ENCODE results near the gene PHF13. TPM values are rescaled to one million over a fixed set of nuclear protein-coding genes. Genes with fewer than 3 reads are reported as not detected.
A peak's percentile ranks its signal among the peaks of the same experiment; 100 is the strongest.
"Not testable (repeated sequence)": the region's sequence is repeated elsewhere in the genome, so short reads cannot be mapped to it uniquely, and the experiment has no call there.

PHF13 gene
- polyA plus RNA-seq, 1 donor = 15.1 TPM

DNA sequence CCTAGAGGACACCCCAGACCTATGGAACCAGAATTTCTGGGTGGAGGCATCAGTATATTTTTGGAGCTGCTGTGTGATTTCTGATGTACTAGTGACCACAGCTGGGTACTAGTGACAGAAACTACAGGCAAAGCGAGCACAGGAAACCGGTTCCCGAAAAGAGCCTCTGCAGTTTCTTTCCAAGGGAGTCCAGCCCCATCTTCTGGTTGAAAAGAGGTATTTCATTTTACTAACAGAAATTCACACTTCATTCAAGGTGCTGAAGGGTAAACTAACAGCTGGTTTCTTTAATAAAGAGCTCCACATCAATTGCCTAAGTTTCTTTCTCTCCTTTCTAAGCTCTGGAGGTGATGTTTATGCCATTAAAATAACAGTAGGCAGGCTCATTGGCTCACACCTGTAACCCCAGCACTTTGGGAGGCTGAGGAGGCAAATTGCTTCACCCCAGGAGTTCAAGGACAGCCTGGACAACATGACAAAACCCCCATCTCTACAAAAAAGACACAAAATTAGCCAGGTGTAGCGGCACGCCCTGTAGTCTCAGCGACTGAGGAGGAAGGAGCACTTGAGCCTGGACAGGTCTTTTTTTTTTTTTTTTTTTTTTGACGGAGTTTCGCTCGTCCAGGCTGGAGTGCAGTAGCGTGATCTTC is 33.1 kb downstream of the PHF13 start:
- H3K27ac ChIP-seq (ENCODE audit: low read length) = no peak overlapping the region
- DNase-seq = peak in 1 of 2 donors; percentile 19
- H3K9me3 ChIP-seq (ENCODE audit: control insufficient read depth, low read depth, low read length) = no peaks in the 10 kb centered on the region
- no peak overlapping the region for H3K4me3 ChIP-seq (ENCODE audit: low read length)
- no peaks in the 10 kb centered on the region for H3K4me1 ChIP-seq (ENCODE audit: control insufficient read depth, insufficient read depth, low read length)
- H3K27me3 ChIP-seq (ENCODE audit: control insufficient read depth, insufficient read depth, low read length) = no peaks in the 10 kb centered on the region
- no CpG with 5 or more reads among the region's 10 CpGs for WGBS (ENCODE audit: insufficient coverage, low lambda C conversion rate)
- H3K36me3 ChIP-seq (ENCODE audit: control insufficient read depth, insufficient read depth, low read length) = peaks cover 53% of the 10 kb centered on the region

DNA sequence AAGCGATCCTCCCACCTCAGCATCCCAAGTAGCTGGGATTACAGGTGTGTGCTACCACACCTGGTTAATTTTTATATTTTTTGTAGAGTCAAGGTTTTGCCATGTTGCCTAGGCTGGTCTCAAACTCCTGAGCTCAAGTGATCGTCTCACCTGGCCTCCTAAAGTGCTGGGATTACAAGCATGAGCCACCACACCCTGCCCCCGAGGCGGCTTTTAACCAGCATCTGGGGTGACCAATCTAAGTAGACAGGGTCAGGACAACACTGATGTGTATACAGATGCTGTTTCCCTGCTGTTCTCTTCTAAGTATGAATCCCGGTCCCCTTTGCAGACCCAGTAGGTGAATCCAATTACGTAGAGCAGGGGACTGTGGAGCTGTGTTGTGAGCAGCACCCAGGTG is 35.0 kb downstream of the PHF13 start:
- Histone ChIP-seq H3K36me3 (ENCODE audit: control insufficient read depth, insufficient read depth, low read length) (peaks cover 54% of the 10 kb centered on the region), H3K4me1 (ENCODE audit: control insufficient read depth, insufficient read depth, low read length) (no peaks in the 10 kb centered on the region), H3K27me3 (ENCODE audit: control insufficient read depth, insufficient read depth, low read length) (no peaks in the 10 kb centered on the region), H3K4me3 (ENCODE audit: low read length) (no peak overlapping the region), H3K9me3 (ENCODE audit: control insufficient read depth, low read depth, low read length) (no peaks in the 10 kb centered on the region), H3K27ac (ENCODE audit: low read length) (no peak overlapping the region)
- WGBS (ENCODE audit: insufficient coverage, low lambda C conversion rate) = no CpG with 5 or more reads among the region's 6 CpGs
- DNase-seq = no peak

DNA sequence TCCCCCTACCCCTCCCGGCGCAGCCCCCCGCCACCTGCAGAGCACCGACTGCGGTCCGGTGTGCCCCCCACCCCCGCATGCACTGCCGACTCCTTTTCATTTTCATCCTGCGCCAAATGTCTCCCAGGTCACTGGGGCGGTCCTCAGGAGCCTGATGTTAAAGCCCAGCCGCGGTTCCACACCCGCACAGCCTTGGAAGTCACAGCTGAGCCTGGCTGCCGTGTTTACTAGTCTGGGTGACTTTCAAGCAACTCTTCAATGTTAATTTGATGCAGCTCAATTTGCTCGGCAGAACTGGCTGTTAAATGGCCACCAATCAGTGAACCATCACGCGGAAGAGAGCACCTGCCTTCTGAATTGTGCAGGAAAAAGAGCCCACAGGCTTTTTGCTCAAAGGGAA is 38.4 kb downstream of the PHF13 start:
- no peak overlapping the region for H3K27ac ChIP-seq (ENCODE audit: low read length)
- no CpG with 5 or more reads among the region's 17 CpGs for WGBS (ENCODE audit: insufficient coverage, low lambda C conversion rate)
- no peaks in the 10 kb centered on the region for H3K27me3 ChIP-seq (ENCODE audit: control insufficient read depth, insufficient read depth, low read length)
- no peaks in the 10 kb centered on the region for H3K9me3 ChIP-seq (ENCODE audit: control insufficient read depth, low read depth, low read length)
- H3K4me1 ChIP-seq (ENCODE audit: control insufficient read depth, insufficient read depth, low read length) = no peaks in the 10 kb centered on the region
- no peak for DNase-seq
- H3K36me3 ChIP-seq (ENCODE audit: control insufficient read depth, insufficient read depth, low read length) = peaks cover 42% of the 10 kb centered on the region
- H3K4me3 ChIP-seq (ENCODE audit: low read length) = no peak overlapping the region

DNA sequence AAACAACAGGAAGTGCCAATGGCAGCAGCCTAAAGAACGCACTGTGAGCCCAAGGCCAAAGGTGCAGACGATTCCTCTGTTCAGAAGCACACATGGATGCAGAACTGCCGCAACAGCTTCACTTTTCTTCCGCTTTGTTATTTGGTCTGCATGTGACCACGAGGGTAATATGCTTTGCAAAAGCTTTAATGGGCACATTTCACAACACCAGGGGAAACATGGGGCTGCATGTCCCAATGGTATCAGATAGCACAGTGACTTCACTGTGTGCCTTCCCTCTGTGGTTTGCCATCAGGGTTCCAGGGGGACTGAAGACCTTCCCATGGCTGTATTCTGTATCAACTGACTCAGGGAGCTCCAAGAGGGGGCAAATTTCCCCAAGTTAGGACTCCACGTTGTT is 39.5 kb downstream of the PHF13 start:
- no peak overlapping the region for H3K27ac ChIP-seq (ENCODE audit: low read length)
- no peak for DNase-seq
- WGBS (ENCODE audit: insufficient coverage, low lambda C conversion rate) = no CpG with 5 or more reads among the region's 6 CpGs
- peaks cover 46% of the 10 kb centered on the region for H3K36me3 ChIP-seq (ENCODE audit: control insufficient read depth, insufficient read depth, low read length)
- no peak overlapping the region for H3K4me3 ChIP-seq (ENCODE audit: low read length)
- no peaks in the 10 kb centered on the region for H3K4me1 ChIP-seq (ENCODE audit: control insufficient read depth, insufficient read depth, low read length)
- no peaks in the 10 kb centered on the region for H3K9me3 ChIP-seq (ENCODE audit: control insufficient read depth, low read depth, low read length)
- no peaks in the 10 kb centered on the region for H3K27me3 ChIP-seq (ENCODE audit: control insufficient read depth, insufficient read depth, low read length)

DNA sequence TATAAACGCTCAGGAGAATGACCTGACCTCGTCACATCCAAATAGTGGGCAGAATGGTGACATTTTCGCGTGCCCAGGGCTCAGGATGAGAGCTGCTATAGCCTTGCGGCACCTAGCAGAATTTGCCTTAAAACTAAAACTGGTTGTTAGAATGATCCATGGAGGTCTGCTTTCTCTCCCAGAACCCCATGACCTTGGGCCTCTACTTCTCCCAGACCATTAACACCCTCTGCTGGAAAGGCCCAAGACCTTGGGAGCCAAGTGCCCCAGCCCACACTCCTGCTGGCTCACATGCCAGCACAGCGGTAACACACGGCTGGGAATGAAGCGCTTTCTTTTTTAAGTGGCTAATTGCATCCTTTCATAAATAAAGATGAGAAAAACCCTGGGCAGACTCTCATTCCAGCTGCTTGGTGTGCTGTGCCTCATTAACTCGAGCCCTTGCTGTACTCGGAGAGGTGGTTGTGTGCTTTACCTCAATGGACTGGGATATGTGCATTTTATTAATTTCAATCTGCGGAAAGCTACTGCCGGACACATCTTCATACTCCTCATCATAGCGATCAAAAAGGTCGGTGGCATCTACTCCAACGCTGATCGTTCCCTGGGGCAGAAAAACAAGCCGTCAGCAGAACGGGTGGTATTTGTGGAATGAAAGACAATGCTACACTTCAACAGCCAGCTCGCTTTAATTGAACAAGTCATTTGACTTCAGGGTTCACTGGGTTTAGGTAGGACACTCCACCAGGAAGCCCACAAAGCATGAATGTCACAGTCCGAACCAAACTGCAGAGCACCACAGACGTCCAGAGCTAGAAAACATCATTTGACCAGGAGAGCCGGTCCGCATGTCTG is 40.1 kb downstream of the PHF13 start:
- Histone ChIP-seq H3K4me1 (ENCODE audit: control insufficient read depth, insufficient read depth, low read length) (no peaks in the 10 kb centered on the region), H3K27ac (ENCODE audit: low read length) (no peak overlapping the region), H3K36me3 (ENCODE audit: control insufficient read depth, insufficient read depth, low read length) (peaks cover 46% of the 10 kb centered on the region), H3K9me3 (ENCODE audit: control insufficient read depth, low read depth, low read length) (no peaks in the 10 kb centered on the region), H3K27me3 (ENCODE audit: control insufficient read depth, insufficient read depth, low read length) (no peaks in the 10 kb centered on the region), H3K4me3 (ENCODE audit: low read length) (no peak overlapping the region)
- no CpG with 5 or more reads among the region's 23 CpGs for WGBS (ENCODE audit: insufficient coverage, low lambda C conversion rate)
- no peak for DNase-seq

DNA sequence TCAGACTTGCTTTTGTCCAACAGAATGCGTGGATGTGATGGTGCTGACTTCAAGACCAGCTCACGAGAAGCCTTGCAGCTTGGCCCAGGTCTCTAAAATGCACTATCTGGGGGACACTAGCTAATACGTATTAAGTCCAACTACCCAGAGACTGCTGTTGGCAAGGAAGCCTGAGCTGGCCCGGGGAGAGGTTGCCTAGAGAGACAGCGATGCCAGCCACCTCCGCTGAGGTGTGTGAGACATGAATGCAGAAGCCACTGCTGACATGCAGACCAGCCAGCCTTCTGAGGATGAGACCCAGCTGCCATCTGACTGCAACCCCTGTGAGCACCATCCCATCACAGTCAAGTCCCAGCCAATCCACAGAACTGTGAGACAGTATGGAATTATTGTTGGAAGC is 43.6 kb downstream of the PHF13 start:
- peaks cover 29% of the 10 kb centered on the region for H3K36me3 ChIP-seq (ENCODE audit: control insufficient read depth, insufficient read depth, low read length)
- no peaks in the 10 kb centered on the region for H3K4me1 ChIP-seq (ENCODE audit: control insufficient read depth, insufficient read depth, low read length)
- no CpG with 5 or more reads among the region's 6 CpGs for WGBS (ENCODE audit: insufficient coverage, low lambda C conversion rate)
- DNase-seq = no peak
- no peak overlapping the region for H3K27ac ChIP-seq (ENCODE audit: low read length)
- H3K27me3 ChIP-seq (ENCODE audit: control insufficient read depth, insufficient read depth, low read length) = no peaks in the 10 kb centered on the region
- H3K4me3 ChIP-seq (ENCODE audit: low read length) = no peak overlapping the region
- no peaks in the 10 kb centered on the region for H3K9me3 ChIP-seq (ENCODE audit: control insufficient read depth, low read depth, low read length)

DNA sequence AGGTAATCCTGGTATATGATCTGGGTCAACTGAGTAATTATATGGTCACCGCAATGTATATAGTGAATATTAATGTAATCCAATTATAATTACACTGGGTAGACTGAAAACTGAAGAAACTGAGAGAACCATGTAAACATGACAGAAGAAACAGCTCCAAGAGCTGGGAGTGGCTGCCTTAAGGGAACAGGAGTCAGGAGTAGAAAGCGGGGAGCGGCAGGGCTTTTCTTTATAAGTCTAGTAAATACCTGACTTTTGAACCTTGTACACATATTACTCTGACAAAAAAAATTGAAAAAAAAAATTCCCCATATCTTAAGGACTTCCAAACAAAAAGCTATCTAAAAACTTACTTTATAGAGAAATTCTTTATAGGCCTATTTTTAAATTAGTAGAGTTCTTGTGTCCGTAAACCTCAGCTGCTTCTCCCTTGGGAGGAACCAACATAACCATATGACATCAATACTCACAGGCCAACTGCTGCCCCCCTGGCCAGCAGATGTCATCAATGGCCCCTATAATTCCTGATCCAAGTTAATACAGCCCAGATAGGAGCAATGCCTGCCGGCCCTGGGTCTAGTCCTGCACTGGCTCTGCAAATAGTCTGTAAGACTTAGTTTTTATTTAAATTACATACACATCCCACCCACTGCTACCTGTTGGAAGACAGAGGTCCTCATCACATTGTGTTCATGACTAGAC is 45.0 kb downstream of the PHF13 start:
- Histone ChIP-seq H3K4me1 (ENCODE audit: control insufficient read depth, insufficient read depth, low read length) (no peaks in the 10 kb centered on the region), H3K4me3 (ENCODE audit: low read length) (no peak overlapping the region), H3K9me3 (ENCODE audit: control insufficient read depth, low read depth, low read length) (no peaks in the 10 kb centered on the region), H3K27me3 (ENCODE audit: control insufficient read depth, insufficient read depth, low read length) (no peaks in the 10 kb centered on the region), H3K27ac (ENCODE audit: low read length) (no peak overlapping the region), H3K36me3 (ENCODE audit: control insufficient read depth, insufficient read depth, low read length) (peaks cover 18% of the 10 kb centered on the region)
- WGBS (ENCODE audit: insufficient coverage, low lambda C conversion rate) = no CpG with 5 or more reads among the region's 5 CpGs
- peak in 1 of 2 donors; percentile 33 for DNase-seq

DNA sequence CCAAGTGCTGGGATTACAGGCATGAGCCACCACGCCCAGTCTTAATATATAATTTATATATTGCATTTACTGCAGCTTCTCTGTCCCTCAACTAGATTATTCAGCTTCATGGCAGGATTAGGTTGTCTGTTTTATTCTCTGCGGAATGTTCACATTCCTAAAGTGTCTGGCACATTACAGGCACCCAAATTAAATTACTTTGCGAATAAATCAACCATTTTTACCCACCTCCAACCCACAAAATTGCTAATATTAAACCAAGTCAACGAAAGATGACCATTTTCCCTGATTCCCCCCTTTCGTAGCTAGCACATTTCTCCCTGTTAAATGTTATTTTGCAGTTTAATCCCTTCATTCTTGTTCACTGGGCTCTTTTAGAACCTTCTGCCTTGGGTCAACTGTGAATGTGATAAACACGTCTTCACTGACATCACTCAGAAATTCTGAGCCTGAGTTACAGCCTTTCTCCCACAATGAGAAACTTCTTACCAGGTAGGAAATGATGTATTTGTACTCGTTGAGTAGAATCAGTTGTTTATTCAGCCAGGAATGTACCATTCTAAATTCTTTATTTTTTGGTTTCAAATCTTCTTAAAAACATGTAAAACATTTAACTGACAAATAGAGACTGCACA is 47.0 kb downstream of the PHF13 start:
- 94% methylated on average over 2 of the region's 7 CpGs for WGBS (ENCODE audit: insufficient coverage, low lambda C conversion rate)
- no peak for DNase-seq
- no peaks in the 10 kb centered on the region for H3K4me1 ChIP-seq (ENCODE audit: control insufficient read depth, insufficient read depth, low read length)
- H3K36me3 ChIP-seq (ENCODE audit: control insufficient read depth, insufficient read depth, low read length) = peaks cover 15% of the 10 kb centered on the region
- no peak overlapping the region for H3K4me3 ChIP-seq (ENCODE audit: low read length)
- H3K27me3 ChIP-seq (ENCODE audit: control insufficient read depth, insufficient read depth, low read length) = no peaks in the 10 kb centered on the region
- no peak overlapping the region for H3K27ac ChIP-seq (ENCODE audit: low read length)
- H3K9me3 ChIP-seq (ENCODE audit: control insufficient read depth, low read depth, low read length) = no peaks in the 10 kb centered on the region

DNA sequence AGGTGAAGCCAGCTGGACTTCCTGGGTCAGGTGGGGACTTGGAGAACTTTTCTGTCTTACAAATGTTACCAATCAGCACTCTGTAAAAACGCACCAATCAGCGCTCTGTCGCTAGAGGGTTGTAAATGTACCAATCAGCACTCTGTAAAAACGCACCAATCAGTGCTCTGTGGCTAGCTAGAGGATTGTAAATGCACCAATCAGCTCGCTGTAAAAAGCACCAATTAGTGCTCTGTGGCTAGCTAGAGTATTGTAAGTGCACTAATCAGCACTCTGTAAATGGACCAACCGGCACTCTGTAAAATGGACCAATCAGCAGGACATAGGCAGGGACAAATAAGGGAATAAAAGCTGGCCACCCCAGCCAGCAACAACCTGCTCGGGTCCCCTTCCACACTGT is 48.9 kb downstream of the PHF13 start:
- peaks cover 24% of the 10 kb centered on the region for H3K36me3 ChIP-seq (ENCODE audit: control insufficient read depth, insufficient read depth, low read length)
- H3K27ac ChIP-seq (ENCODE audit: low read length); H3K4me3 ChIP-seq (ENCODE audit: low read length); H3K4me1 ChIP-seq (ENCODE audit: control insufficient read depth, insufficient read depth, low read length); DNase-seq; H3K27me3 ChIP-seq (ENCODE audit: control insufficient read depth, insufficient read depth, low read length); H3K9me3 ChIP-seq (ENCODE audit: control insufficient read depth, low read depth, low read length): not testable (repeated sequence)
- no CpG with 5 or more reads among the region's 7 CpGs for WGBS (ENCODE audit: insufficient coverage, low lambda C conversion rate)

DNA sequence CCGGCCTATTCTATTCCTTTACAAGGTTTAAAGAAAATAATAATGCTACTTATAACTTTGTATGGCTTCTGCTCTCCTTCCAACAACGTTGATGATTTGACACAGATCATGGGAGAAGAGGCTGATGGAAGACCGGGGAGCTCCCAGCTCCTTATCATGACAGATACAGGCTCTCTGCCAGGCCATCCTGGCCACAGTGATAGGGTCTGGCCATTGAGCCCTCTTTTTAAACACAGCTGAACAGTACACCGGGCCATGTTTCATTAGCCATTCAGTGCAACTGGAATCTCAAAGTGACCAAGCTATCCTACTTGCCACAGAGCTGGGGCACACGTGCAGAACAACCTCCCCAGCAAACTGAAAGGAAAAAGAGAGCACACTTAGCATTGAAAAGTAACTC is 53.2 kb downstream of the PHF13 start:
- no peak for DNase-seq
- H3K27me3 ChIP-seq (ENCODE audit: control insufficient read depth, insufficient read depth, low read length) = no peaks in the 10 kb centered on the region
- no CpG with 5 or more reads among the region's 5 CpGs for WGBS (ENCODE audit: insufficient coverage, low lambda C conversion rate)
- peaks cover 30% of the 10 kb centered on the region for H3K36me3 ChIP-seq (ENCODE audit: control insufficient read depth, insufficient read depth, low read length)
- no peak overlapping the region for H3K4me3 ChIP-seq (ENCODE audit: low read length)
- H3K27ac ChIP-seq (ENCODE audit: low read length) = no peak overlapping the region
- no peaks in the 10 kb centered on the region for H3K4me1 ChIP-seq (ENCODE audit: control insufficient read depth, insufficient read depth, low read length)
- H3K9me3 ChIP-seq (ENCODE audit: control insufficient read depth, low read depth, low read length) = no peaks in the 10 kb centered on the region

Data from large intestine (tissue), 3 donors.